ENCODE results near the gene TFPI2. TPM values are rescaled to one million over a fixed set of nuclear protein-coding genes. Genes with fewer than 3 reads are reported as not detected.

The TFPI2 gene
- total RNA-seq, 2 experiments from 2014 or later: not detected

GRCh38 chr7:93890041-93890463 lies 501 bp downstream of the TFPI2 start:
- Histone ChIP-seq H3K9me3 (ENCODE audit: low read length) (no peaks in the 10 kb centered on the region), H3K27ac (ENCODE audit: low read depth, low read length, poor library complexity, severe bottlenecking) (no peak overlapping the region), H3K4me1 (ENCODE audit: insufficient read depth, low read length, poor library complexity, severe bottlenecking) (no peaks in the 10 kb centered on the region), H4K20me1 (ENCODE audit: insufficient read depth, low read length) (no peaks in the 10 kb centered on the region), H3K36me3 (ENCODE audit: insufficient read depth, low read length) (no peaks in the 10 kb centered on the region), H3K79me2 (ENCODE audit: insufficient read depth, low read depth, low read length) (no peaks in the 10 kb centered on the region), H3K4me3 (ENCODE audit: low read depth, low read length, poor library complexity, severe bottlenecking) (no peak overlapping the region), H3K9me2 (ENCODE audit: insufficient read depth, low read length) (no peaks in the 10 kb centered on the region), H3K4me2 (ENCODE audit: low read length) (peak overlapping the region; percentile 18; the same call in 1 of the 2 replicates), H2AFZ (ENCODE audit: low read length) (no peak overlapping the region)
- POLR2A ChIA-PET: no interaction called here
- no TSS peak for BruUV-seq (replicated peaks)
- TF ChIP-seq CTCF (conservative IDR thresholded peaks at IDR 0.05; ENCODE audit: low read length) (no peak), EZH2phosphoT487 (IDR thresholded peaks at IDR 0.05; ENCODE audit: borderline replicate concordance, low read depth, low read length) (no peak)
- no peak for DNase-seq (ENCODE audit: low spot score)
- CTCF ChIA-PET (ENCODE audit: unreplicated experiment): no interaction called here
- intact Hi-C loops (cut with micrococcal nuclease; ENCODE audit: unreplicated experiment): no loop called here

- Histone ChIP-seq H3K4me1 (ENCODE audit: insufficient read depth, low read length, poor library complexity, severe bottlenecking) (no peaks in the 10 kb centered on the region), H3K27ac (ENCODE audit: low read depth, low read length, poor library complexity, severe bottlenecking) (no peak overlapping the region), H2AFZ (ENCODE audit: low read length) (no peak overlapping the region), H3K79me2 (ENCODE audit: insufficient read depth, low read depth, low read length) (no peaks in the 10 kb centered on the region), H3K9me2 (ENCODE audit: insufficient read depth, low read length) (no peaks in the 10 kb centered on the region), H3K4me2 (ENCODE audit: low read length) (no peak overlapping the region), H3K4me3 (ENCODE audit: low read depth, low read length, poor library complexity, severe bottlenecking) (no peak overlapping the region), H4K20me1 (ENCODE audit: insufficient read depth, low read length) (no peaks in the 10 kb centered on the region), H3K36me3 (ENCODE audit: insufficient read depth, low read length) (no peaks in the 10 kb centered on the region), H3K9me3 (ENCODE audit: low read length) (no peaks in the 10 kb centered on the region)
- CTCF ChIA-PET (ENCODE audit: unreplicated experiment): no interaction called here
- intact Hi-C loops (cut with micrococcal nuclease; ENCODE audit: unreplicated experiment): no loop called here
- no peak for DNase-seq (ENCODE audit: low spot score)
- POLR2A ChIA-PET: no interaction called here
- no TSS peak for BruUV-seq (replicated peaks)
- TF ChIP-seq EZH2phosphoT487 (IDR thresholded peaks at IDR 0.05; ENCODE audit: borderline replicate concordance, low read depth, low read length): no peak
- no peak for TF ChIP-seq CTCF (conservative IDR thresholded peaks at IDR 0.05; ENCODE audit: low read length)
These were observed 1.3 kb downstream of the TFPI2 start for GRCh38 chr7:93889261-93889660.

- no peaks in the 10 kb centered on the region for H3K4me1 ChIP-seq (ENCODE audit: insufficient read depth, low read length, poor library complexity, severe bottlenecking)
- no peak for DNase-seq (ENCODE audit: low spot score)
- H3K27ac ChIP-seq (ENCODE audit: low read depth, low read length, poor library complexity, severe bottlenecking): no peak overlapping the region
- no peak overlapping the region for H2AFZ ChIP-seq (ENCODE audit: low read length)
- H3K36me3 ChIP-seq (ENCODE audit: insufficient read depth, low read length): no peaks in the 10 kb centered on the region
- H3K79me2 ChIP-seq (ENCODE audit: insufficient read depth, low read depth, low read length): no peaks in the 10 kb centered on the region
- CTCF ChIA-PET (ENCODE audit: unreplicated experiment): interaction anchor here (0.6 kb wide), 1 partner anchor 414 kb away, joined by 3 read pairs; no protein-coding TSS in a partner anchor
- no peaks in the 10 kb centered on the region for H4K20me1 ChIP-seq (ENCODE audit: insufficient read depth, low read length)
- 0 out of 2 replicates have a peak, but pooled peaks cover 2% of the 10 kb centered on the region for H3K9me3 ChIP-seq (ENCODE audit: low read length)
- H3K4me2 ChIP-seq (ENCODE audit: low read length): no peak overlapping the region
- no peaks in the 10 kb centered on the region for H3K9me2 ChIP-seq (ENCODE audit: insufficient read depth, low read length)
- no peak overlapping the region for H3K4me3 ChIP-seq (ENCODE audit: low read depth, low read length, poor library complexity, severe bottlenecking)
- no TSS peak for BruUV-seq (replicated peaks)
- no peak for TF ChIP-seq CTCF (conservative IDR thresholded peaks at IDR 0.05; ENCODE audit: low read length)
- no peak for TF ChIP-seq EZH2phosphoT487 (IDR thresholded peaks at IDR 0.05; ENCODE audit: borderline replicate concordance, low read depth, low read length)
- intact Hi-C loops (cut with micrococcal nuclease; ENCODE audit: unreplicated experiment): no loop called here
- POLR2A ChIA-PET: no interaction called here
These were observed 6.0 kb downstream of the TFPI2 start for GRCh38 chr7:93884541-93884940.

Measured in OCI-LY7 (cell line).